Mammary epithelial cell (primary cell): ENCODE results near the gene FOXL1.

Experiments used
- CTCF ChIP-seq, 2 donors: IDR thresholded peaks in 1 of 2; conservative IDR thresholded peaks in 1 of 2; 2 replicates each; pipeline ENCODE4 v1.5.1; 2011 to 2012; ENCODE audit warnings: inconsistent platforms in 2 of 2, low read length in 2 of 2, mild to moderate bottlenecking in 2 of 2, control low read depth in 1 of 2, low read depth in 1 of 2; ENCODE audit not compliant: insufficient read depth in 1 of 2; ENCODE audit errors: extremely low read depth in 1 of 2
- EZH2 ChIP-seq: IDR thresholded peaks from 2 replicates; pipeline ENCODE4 v1.6.1; 2012; ENCODE audit warnings: low read length, inconsistent platforms, borderline replicate concordance

GRCh38 chr16:86614699-86615098 lies 36.4 kb downstream of the FOXL1 start:
- TF ChIP-seq CTCF (conservative IDR thresholded peaks at IDR 0.05 in 1 of 2, IDR thresholded peaks at IDR 0.05 in 1 of 2; ENCODE audit: extremely low read depth in 1 of 2, insufficient read depth in 1 of 2, low read depth in 1 of 2, low read length in 2 of 2) (no peak), EZH2 (no peak)
